ENCODE results near the gene ADGRB3. TPM values are rescaled to one million over a fixed set of nuclear protein-coding genes. Genes with fewer than 3 reads are reported as not detected.
"Not testable (repeated sequence)": the region's sequence is repeated elsewhere in the genome, so short reads cannot be mapped to it uniquely, and the experiment has no call there.

ADGRB3 gene
- total RNA-seq, 2 experiments from 2014 or later = not detected

DNA sequence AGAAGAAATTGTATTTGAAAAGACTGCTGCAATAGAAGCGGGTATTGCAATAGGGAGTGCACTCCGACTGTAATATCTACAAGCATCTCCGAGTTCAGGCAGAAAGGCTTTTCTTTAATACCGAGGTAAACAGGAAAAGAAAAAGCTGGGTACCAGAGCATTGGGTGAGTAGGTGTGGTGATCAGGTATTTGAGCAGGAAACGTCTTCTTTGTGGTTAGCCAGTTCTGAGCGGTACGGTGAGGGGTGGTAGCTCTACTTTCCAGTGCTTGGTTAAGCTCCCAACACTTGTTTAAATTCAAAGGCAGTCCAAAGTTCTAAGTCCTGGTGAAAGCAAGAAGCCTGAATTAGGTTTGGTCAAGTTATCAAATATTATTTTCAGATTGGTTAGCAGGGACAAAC is 757.7 kb downstream of the ADGRB3 start:
- Mint-ChIP-seq H3K27ac (no peak overlapping the region), H3K27me3 (no peaks in the 10 kb centered on the region), H3K4me3 (no peak overlapping the region), H3K9me3 (no peaks in the 10 kb centered on the region), H3K36me3 (no peaks in the 10 kb centered on the region), H3K4me1 (no peaks in the 10 kb centered on the region)
- DNase-seq = no peak

DNA sequence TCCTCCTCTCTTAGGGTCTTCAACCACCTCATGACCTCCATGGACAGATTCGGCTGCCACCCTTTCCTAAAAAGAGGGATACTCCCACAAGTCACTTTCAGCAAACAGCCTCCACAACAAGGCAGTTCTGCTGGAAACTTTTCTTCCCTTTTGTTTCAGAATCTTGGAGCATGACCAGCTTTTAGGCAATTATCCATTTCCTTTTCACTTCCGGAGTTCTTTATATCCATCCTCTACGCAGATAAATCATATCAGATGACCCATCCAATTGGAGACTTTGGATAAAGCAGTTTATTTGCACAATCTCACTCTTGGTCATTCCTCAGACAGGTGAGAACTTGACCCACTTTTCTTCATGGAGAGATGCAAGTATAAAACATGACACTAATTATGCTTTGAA is 763.2 kb downstream of the ADGRB3 start:
- Mint-ChIP-seq H3K9me3 (no peaks in the 10 kb centered on the region), H3K36me3 (no peaks in the 10 kb centered on the region), H3K27ac (no peak overlapping the region), H3K4me1 (no peaks in the 10 kb centered on the region), H3K4me3 (no peak overlapping the region), H3K27me3 (no peaks in the 10 kb centered on the region)
- no peak for DNase-seq

DNA sequence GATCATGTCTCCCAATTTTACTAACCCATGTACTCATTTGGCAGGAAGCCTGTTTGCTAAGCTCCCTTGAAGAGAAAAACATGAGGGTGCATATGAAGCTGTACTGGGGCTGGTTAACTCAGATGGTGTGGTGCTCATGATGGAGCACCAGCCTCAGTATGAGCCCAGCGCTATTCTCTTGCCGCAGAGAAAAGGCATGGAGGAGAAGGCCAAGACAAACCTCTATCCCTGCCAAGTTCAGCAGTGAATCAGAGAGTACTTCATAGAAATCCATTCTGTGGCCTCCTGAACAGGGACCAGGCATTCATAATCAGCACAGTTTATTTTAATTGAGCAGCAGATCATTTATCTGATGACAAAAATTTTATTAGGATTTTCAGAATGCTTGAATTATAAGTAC is 763.6 kb downstream of the ADGRB3 start:
- Mint-ChIP-seq H3K27me3 (no peaks in the 10 kb centered on the region), H3K27ac (no peak overlapping the region), H3K4me1 (no peaks in the 10 kb centered on the region), H3K36me3 (no peaks in the 10 kb centered on the region), H3K4me3 (no peak overlapping the region), H3K9me3 (no peaks in the 10 kb centered on the region)
- no peak for DNase-seq

DNA sequence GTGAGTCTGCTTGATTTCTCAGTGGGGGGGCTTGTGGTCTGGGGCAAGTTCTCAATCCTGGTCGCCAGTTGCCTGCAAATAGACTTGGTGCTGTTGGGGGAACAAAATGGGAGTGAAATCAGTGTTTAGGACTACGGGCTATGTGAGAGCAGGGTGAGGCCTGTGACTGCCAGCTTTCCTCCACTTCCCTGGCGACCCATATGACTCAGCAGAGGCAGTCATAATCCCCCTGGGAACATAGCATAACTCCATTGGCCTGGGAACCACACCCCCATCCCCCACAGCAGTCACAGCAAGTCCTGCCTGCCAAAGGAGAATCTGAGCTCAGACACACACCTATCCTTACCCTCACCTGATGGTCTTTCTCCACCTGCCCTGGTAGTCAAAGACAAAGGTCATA is 773.8 kb downstream of the ADGRB3 start:
- peaks cover 6% of the 10 kb centered on the region for H3K9me3 Mint-ChIP-seq
- H3K27me3 Mint-ChIP-seq = no peaks in the 10 kb centered on the region
- H3K4me3 Mint-ChIP-seq = no peak overlapping the region
- no peaks in the 10 kb centered on the region for H3K4me1 Mint-ChIP-seq
- DNase-seq = no peak
- no peaks in the 10 kb centered on the region for H3K36me3 Mint-ChIP-seq
- no peak overlapping the region for H3K27ac Mint-ChIP-seq

DNA sequence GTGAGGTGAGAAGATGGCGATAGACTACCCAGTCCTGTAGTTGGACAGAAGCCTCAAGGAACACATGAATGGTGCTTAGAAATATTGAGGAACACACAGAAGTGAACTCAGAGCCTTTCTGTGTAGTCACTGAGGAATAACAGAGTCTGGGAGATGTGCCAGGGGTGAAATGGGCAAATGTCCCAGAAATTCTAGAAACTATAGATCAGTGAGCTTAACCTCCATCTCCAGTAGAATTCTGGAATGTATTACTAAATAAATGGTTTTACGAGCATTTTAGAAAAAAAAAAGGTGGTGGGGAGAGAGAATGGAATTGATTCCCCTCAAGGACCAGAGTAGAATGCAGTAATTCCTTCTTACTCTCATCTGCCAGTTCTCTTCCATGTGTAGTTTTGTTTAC is 781.7 kb downstream of the ADGRB3 start:
- H3K4me1 Mint-ChIP-seq = no peaks in the 10 kb centered on the region
- H3K4me3 Mint-ChIP-seq = no peak overlapping the region
- no peak for DNase-seq
- no peaks in the 10 kb centered on the region for H3K27me3 Mint-ChIP-seq
- H3K27ac Mint-ChIP-seq = no peak overlapping the region
- H3K9me3 Mint-ChIP-seq = peaks cover 3% of the 10 kb centered on the region
- H3K36me3 Mint-ChIP-seq = no peaks in the 10 kb centered on the region

DNA sequence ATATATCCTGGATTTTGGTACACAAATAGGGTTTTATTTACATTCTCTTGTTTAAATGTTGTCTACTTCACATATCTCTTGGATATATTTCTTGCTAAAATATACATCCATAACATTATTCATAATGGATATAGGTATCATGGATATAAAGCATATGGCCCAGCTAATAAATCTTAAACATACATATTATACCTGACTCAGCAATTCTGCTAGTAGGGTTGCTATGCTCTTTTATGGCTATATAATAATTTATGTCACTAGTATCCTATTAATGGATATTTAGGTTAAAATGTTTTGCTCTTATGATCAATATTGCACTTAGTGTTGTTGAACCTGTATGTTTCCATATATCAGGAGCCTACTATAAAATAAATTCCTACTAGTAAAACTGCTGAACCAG is 786.2 kb downstream of the ADGRB3 start:
- Mint-ChIP-seq H3K27me3 (no peaks in the 10 kb centered on the region), H3K36me3 (no peaks in the 10 kb centered on the region), H3K4me3 (no peak overlapping the region), H3K4me1 (no peaks in the 10 kb centered on the region), H3K27ac (no peak overlapping the region), H3K9me3 (no peaks in the 10 kb centered on the region)
- DNase-seq = no peak

DNA sequence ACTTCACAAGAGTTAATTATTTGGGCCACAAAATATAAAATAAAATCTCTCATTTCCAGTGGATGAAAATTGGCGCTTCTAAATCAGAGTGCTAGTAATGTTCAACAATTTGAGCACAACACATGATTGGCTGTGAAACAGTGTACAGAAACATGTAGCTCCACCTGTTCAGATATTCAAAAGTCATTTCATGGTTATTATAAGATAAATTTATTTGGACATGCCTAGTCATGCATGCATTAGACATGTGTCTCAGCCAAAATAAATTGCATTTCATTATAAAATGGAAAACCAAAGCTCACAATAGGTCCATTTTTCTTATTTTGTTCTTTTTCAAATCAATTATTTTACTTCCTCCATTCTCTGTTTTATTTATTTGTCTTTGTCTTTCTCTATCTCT is 786.9 kb downstream of the ADGRB3 start:
- Mint-ChIP-seq H3K9me3 (no peaks in the 10 kb centered on the region), H3K27ac (no peak overlapping the region), H3K4me3 (no peak overlapping the region), H3K27me3 (no peaks in the 10 kb centered on the region), H3K36me3 (no peaks in the 10 kb centered on the region), H3K4me1 (no peaks in the 10 kb centered on the region)
- no peak for DNase-seq

DNA sequence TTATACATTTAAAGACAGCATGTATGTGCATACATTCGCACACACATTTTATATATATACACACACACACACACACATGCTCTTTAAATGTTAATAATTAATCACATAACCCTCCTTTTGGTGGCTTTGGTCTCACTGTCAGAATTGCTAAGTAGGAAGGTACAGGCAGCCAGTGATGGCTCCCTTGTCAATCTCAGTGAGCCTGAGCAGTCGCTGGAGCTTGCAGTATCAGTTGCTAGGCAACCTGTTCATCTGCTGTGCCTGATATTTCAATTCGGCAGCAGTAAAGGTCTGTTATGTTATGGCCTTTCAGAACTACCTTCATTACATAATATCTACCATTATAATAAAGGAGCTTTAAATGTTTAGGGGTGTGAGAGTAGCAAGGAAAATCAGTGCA is 787.4 kb downstream of the ADGRB3 start:
- DNase-seq = no peak
- no peaks in the 10 kb centered on the region for H3K9me3 Mint-ChIP-seq
- no peak overlapping the region for H3K4me3 Mint-ChIP-seq
- H3K4me1 Mint-ChIP-seq = no peaks in the 10 kb centered on the region
- H3K36me3 Mint-ChIP-seq = no peaks in the 10 kb centered on the region
- no peak overlapping the region for H3K27ac Mint-ChIP-seq
- no peaks in the 10 kb centered on the region for H3K27me3 Mint-ChIP-seq

DNA sequence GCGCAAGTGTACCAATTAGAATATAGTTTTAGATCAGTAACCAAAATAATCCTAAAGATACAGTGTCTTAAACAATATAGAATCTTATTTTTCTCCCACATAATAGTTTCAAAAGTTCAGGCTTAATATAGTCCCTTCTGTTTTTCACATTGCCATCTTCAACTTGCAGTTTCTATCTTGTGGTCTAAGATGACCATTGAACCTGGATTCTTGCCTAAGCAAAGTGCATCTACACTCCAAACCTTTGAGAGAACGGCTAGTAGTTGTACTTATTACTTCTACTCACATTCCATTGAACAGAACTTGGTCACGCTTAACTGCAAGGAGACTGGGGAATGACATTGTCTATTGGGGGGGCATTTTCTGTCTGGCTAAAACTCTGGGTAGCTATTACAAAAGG is 788.7 kb downstream of the ADGRB3 start:
- H3K9me3 Mint-ChIP-seq = no peaks in the 10 kb centered on the region
- H3K4me1 Mint-ChIP-seq = no peaks in the 10 kb centered on the region
- H3K27me3 Mint-ChIP-seq = no peaks in the 10 kb centered on the region
- H3K27ac Mint-ChIP-seq = no peak overlapping the region
- no peak for DNase-seq
- no peak overlapping the region for H3K4me3 Mint-ChIP-seq
- H3K36me3 Mint-ChIP-seq = no peaks in the 10 kb centered on the region

DNA sequence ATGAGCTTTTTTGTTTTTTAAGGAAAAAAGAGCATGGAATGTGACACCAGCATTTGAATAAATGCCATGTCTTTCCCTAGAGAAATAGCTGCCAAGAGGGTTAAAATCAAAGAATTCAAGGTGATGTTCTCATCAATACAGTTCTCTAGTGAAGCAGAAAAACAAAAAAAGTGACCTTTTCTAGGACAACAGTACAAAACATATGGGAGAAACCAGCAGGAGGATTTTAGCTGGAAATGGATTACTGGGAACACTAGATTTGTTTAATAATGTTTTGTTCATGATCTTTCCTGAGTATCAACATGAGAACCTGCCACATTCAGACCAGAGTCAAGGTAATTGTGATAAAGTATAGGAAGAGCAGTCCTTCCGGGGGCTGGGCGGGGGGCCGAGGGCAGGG is 789.5 kb downstream of the ADGRB3 start:
- DNase-seq = no peak
- no peak overlapping the region for H3K4me3 Mint-ChIP-seq
- H3K36me3 Mint-ChIP-seq = no peaks in the 10 kb centered on the region
- H3K27ac Mint-ChIP-seq = no peak overlapping the region
- no peaks in the 10 kb centered on the region for H3K27me3 Mint-ChIP-seq
- no peaks in the 10 kb centered on the region for H3K4me1 Mint-ChIP-seq
- H3K9me3 Mint-ChIP-seq = no peaks in the 10 kb centered on the region

DNA sequence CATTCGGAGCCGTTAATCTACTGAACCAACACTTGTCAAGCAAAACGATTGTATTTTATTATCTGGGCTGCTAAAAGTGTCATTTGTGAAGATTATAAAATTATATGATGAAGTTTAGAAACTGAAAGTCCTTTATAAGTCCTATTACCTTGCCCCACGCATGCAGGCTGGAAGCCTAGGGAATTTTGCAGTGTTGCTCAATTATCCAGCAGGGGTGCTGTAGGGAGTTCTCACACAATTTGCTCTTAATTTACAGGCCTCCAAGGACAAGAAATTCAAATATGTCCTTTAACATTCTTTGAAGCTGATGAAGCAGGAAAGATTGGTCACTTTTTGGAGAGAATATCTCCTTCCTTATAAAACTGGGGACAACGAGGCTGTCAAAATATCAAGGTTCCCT is 792.8 kb downstream of the ADGRB3 start:
- Mint-ChIP-seq H3K4me3 (no peak overlapping the region), H3K27me3 (no peaks in the 10 kb centered on the region), H3K9me3 (no peaks in the 10 kb centered on the region), H3K36me3 (no peaks in the 10 kb centered on the region), H3K4me1 (no peaks in the 10 kb centered on the region), H3K27ac (no peak overlapping the region)
- DNase-seq = no peak

DNA sequence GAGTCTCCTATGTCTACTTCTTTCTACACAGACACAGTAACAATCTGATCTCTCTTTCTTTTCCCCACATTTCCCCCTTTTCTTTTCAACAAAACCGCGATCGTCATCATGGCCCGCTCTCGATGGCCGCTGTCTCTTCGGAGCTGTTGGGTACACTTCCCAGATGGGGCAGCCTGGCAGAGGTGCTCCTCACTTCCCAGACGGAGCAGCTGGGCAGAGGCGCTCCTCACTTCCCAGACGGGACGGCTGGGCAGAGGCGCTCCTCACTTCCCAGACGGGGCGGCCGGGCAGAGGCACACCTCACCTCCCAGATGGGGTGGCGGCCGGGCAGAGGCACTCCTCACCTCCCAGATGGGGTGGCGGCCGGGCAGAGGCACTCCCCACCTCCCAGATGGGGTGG is 797.1 kb downstream of the ADGRB3 start:
- H3K4me1 Mint-ChIP-seq, H3K27ac Mint-ChIP-seq, H3K9me3 Mint-ChIP-seq, H3K4me3 Mint-ChIP-seq, H3K36me3 Mint-ChIP-seq, DNase-seq, H3K27me3 Mint-ChIP-seq: not testable (repeated sequence)

DNA sequence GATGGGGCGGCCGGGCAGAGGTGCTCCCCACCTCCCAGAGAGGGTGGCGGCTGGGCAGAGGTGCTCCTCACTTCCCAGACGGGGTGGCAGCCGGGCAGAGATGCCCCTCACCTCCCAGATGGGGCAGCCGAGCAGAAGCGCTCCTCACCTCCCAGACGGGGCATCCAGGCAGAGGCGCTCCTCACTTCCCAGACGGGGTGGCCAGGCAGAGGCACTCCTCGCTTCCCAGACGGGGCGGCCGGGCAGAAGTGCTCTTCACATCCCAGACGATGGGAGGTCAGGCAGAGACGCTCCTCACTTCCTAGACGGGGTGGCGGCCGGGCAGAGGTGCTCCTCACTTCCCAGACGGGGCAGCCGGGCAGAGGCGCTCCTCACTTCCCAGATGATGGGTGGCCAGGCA is 798.0 kb downstream of the ADGRB3 start:
- H3K27me3 Mint-ChIP-seq, H3K4me1 Mint-ChIP-seq, H3K27ac Mint-ChIP-seq, H3K4me3 Mint-ChIP-seq, H3K36me3 Mint-ChIP-seq, DNase-seq, H3K9me3 Mint-ChIP-seq: not testable (repeated sequence)

DNA sequence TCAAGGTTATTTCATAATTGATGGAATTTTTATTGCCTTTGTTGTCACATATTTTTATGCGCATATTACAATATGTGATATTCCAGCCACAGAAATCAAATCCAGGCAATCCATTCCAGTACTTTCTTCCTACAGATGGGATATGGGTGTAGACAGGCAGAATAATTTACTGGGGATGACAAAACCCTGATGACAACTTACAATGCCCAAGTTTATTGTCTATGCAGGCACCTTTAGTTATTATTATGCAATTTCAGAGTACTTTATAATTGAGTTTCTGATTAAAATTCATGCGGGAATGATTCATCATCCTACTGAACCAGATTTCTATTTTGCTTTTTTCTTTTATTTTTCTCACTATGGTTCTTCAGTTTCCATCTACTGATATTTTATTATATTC is 803.0 kb downstream of the ADGRB3 start:
- no peaks in the 10 kb centered on the region for H3K27me3 Mint-ChIP-seq
- no peaks in the 10 kb centered on the region for H3K4me1 Mint-ChIP-seq
- no peak overlapping the region for H3K27ac Mint-ChIP-seq
- H3K4me3 Mint-ChIP-seq = no peak overlapping the region
- peaks cover 2% of the 10 kb centered on the region for H3K9me3 Mint-ChIP-seq
- no peak for DNase-seq
- no peaks in the 10 kb centered on the region for H3K36me3 Mint-ChIP-seq

Data from activated naive CD8-positive, alpha-beta T cell treated with anti-CD3 and anti-CD28 coated beads for 36 hours (primary cell).